Ishikawa (cell line): ENCODE data around the gene TMEM44.

Source experiments
- CEBPB ChIP-seq: IDR thresholded peaks from 2 replicates; pipeline ENCODE4 v1.6.1; 2012
- CREB1 ChIP-seq: IDR thresholded peaks from 2 replicates; pipeline ENCODE4 v1.6.1; 2012; ENCODE audit warnings: low read depth
- FOXM1 ChIP-seq: IDR thresholded peaks from 2 replicates; pipeline ENCODE4 v1.6.1; 2012; ENCODE audit warnings: low read depth, borderline replicate concordance
- RAD21 ChIP-seq: IDR thresholded peaks from 2 replicates; pipeline ENCODE4 v1.6.1; 2012; ENCODE audit warnings: low read depth
- TAF1 ChIP-seq: IDR thresholded peaks from 2 replicates; pipeline ENCODE4 v1.6.1; 2012; ENCODE audit warnings: low read depth, mild to moderate bottlenecking
- TCF12 ChIP-seq: IDR thresholded peaks from 2 replicates; pipeline ENCODE4 v1.6.1; 2012; ENCODE audit warnings: low read depth
- TEAD4 ChIP-seq: IDR thresholded peaks from 2 replicates; pipeline ENCODE4 v1.6.1; 2012
- ZBTB7A ChIP-seq: IDR thresholded peaks from 2 replicates; pipeline ENCODE4 v1.6.1; 2012; ENCODE audit warnings: low read depth
- TF ChIP-seq, protein P1 (sequence below): IDR thresholded peaks from 2 replicates; pipeline ENCODE4 v1.6.1; 2012; ENCODE audit warnings: low read depth, mild to moderate bottlenecking
- TF ChIP-seq, protein P2 (sequence below): IDR thresholded peaks from 2 replicates; pipeline ENCODE4 v1.6.1; 2012

DNA sequence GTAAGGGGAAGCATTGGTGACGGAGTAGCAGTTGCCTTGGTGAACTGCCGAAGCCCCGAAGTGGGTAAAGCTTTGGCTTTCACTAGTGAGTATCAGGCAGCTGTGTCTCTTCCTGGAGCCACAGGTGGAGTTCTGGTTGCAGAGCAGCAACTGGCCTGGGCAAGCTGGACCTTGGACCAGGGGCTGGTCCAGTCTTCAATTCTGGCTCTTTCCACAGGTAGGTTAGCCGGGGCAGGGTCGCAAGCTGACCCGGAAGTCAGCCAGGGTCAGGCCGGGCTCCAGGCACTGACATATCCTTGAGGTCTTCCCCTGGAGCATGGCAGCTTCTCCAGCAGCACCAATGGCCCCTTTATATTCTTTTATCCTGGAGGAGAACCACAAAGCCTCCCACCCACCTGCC lies 73.2 kb downstream of the TMEM44 start:
- TF ChIP-seq CEBPB (no peak), TCF12 (no peak), FOXM1 (no peak), ZBTB7A (no peak), CREB1 (no peak), TAF1 (no peak), TEAD4 (no peak), RAD21 (no peak)
- TF ChIP-seq, protein P1, sequence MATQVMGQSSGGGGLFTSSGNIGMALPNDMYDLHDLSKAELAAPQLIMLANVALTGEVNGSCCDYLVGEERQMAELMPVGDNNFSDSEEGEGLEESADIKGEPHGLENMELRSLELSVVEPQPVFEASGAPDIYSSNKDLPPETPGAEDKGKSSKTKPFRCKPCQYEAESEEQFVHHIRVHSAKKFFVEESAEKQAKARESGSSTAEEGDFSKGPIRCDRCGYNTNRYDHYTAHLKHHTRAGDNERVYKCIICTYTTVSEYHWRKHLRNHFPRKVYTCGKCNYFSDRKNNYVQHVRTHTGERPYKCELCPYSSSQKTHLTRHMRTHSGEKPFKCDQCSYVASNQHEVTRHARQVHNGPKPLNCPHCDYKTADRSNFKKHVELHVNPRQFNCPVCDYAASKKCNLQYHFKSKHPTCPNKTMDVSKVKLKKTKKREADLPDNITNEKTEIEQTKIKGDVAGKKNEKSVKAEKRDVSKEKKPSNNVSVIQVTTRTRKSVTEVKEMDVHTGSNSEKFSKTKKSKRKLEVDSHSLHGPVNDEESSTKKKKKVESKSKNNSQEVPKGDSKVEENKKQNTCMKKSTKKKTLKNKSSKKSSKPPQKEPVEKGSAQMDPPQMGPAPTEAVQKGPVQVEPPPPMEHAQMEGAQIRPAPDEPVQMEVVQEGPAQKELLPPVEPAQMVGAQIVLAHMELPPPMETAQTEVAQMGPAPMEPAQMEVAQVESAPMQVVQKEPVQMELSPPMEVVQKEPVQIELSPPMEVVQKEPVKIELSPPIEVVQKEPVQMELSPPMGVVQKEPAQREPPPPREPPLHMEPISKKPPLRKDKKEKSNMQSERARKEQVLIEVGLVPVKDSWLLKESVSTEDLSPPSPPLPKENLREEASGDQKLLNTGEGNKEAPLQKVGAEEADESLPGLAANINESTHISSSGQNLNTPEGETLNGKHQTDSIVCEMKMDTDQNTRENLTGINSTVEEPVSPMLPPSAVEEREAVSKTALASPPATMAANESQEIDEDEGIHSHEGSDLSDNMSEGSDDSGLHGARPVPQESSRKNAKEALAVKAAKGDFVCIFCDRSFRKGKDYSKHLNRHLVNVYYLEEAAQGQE, result no peak
- TF ChIP-seq, protein P2, sequence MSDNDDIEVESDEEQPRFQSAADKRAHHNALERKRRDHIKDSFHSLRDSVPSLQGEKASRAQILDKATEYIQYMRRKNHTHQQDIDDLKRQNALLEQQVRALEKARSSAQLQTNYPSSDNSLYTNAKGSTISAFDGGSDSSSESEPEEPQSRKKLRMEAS, result no peak
